NCI-H2107 treated with DMSO at 0.1 percent for 48 hours (cell line): Measurements from ENCODE around the gene IQSEC3.
A peak's percentile ranks its signal among the peaks of the same experiment; 100 is the strongest.

Experiments used
- DNase-seq: peaks from one replicate; lab custom pipeline; 2025; ENCODE audit not compliant: unreplicated experiment; lab: John Stamatoyannopoulos, UW

The IQSEC3 gene

DNA sequence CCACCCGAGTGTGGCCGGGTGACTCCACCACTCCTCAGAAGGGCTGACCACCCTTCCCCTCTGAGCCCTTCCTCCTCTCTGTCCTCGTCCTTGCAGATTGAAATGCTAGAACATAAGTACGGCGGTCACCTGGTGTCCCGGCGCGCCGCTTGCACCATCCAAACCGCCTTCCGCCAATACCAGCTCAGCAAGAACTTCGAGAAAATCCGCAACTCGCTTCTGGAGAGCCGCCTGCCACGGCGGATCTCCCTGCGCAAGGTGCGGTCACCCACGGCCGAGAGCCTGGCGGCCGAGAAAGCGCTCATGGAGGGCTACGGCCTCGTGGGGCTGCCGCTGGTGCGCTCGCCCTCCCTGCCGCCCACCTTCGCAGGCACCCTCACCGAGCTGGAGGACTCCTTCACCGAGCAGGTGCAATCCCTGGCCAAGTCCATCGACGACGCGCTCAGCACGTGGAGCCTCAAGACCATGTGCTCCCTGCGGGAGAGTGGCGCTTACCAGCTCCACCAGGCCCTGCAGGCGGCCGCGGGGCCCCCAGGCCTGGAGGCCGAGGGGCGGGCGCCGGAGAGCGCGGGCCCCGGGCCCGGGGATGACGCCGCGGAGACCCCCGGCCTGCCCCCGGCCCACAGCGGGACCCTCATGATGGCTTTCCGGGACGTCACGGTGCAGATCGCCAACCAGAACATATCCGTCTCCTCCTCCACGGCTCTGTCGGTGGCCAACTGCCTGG lies 71.8 kb downstream of the IQSEC3 start:
- no peak for DNase-seq

DNA sequence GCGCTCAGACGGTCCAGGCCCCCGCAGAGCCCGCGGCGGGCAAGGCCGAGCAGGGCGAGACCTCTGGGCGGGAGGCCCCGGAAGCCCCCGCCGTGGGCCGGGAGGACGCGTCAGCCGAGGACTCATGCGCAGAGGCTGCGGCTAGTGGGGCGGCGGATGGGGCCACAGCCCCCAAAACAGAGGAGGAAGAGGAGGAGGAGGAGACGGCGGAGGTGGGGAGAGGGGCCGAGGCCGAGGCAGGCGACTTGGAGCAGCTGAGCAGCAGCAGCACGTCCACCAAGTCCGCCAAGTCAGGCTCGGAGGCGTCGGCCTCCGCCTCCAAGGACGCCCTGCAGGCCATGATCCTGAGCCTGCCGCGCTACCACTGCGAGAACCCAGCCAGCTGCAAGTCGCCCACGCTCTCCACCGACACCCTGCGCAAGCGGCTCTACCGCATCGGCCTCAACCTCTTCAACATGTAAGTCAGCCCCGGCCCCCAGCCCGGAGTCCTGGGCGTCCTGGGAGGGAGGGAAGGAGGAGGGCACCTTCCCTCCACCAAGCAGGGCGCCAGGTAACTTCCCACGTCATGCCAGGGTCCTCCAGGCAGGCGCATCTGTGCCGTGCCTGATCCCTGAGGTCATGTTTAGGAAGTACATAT lies 72.4 kb downstream of the IQSEC3 start:
- DNase-seq = no peak

DNA sequence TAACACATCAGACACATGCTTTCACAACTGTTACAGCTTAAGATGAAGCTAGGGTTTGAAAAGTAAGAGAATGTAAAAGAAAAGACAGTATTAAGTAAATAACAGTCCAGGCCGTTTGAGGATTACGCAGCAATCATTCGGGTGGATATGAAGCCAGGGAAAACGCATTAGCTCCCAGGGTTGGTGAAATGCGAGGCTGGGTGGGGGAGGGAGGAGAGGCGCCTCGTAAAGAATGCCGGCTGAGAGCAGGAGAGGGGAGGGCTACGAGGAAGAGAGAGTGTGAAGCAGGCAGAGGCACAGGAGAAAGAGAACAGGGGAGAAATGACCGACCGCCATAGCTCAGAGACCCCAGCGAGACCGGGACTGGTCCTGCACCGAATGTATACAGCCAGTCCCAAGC lies 73.0 kb downstream of the IQSEC3 start:
- peak; percentile 36 for DNase-seq

DNA sequence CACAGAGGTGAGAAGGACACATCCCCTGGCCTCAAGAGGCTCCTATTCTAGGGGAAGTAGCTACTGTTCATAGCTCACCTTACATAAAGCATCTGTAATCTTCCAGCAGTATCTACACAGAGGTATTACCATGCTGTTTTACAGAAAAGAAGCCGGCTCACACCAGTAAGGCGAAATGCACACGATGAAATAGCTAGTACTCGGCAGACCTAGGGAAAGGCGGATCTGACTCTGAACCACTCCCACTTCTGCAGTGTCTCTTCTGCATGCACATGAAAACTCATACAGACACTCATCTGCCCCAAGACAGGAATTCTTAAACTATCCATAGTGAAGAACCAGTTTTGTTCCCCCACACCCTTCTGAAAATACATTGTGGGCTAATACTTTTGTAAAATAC lies 73.6 kb downstream of the IQSEC3 start:
- no peak for DNase-seq

DNA sequence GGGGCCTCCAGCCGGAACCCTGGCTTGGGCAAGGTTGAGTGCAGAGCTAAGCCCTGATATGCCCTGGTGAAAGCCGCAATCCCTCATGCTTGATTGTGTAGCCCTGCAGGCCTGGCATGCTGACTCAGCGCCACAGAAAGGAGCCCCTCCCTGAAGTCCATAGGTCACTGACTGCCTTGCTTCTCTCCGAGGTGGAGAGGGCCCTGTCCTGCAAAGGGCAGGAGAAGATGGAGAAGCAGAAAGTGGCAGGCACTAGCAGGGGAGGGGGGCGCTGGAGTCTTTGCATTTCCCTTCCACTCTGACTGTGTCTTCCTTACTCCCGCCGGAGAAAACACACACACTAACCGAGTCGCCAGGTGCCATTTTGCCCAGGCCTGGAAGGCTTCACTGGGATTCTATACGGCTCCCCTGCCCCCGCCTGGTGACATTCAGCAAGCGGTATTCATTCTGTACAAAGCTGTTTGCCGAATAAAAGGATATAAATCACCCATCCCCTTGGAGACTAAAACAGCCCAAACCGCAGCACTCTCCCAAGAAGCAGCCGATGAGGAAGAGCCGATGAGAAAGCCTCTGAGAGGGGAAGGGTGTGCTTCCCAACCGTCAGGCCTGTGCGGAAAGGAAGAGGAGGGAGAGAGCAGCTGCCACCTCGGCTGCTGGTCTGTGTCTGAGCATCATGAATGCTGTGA lies 77.5 kb downstream of the IQSEC3 start:
- DNase-seq = peak; percentile 94

DNA sequence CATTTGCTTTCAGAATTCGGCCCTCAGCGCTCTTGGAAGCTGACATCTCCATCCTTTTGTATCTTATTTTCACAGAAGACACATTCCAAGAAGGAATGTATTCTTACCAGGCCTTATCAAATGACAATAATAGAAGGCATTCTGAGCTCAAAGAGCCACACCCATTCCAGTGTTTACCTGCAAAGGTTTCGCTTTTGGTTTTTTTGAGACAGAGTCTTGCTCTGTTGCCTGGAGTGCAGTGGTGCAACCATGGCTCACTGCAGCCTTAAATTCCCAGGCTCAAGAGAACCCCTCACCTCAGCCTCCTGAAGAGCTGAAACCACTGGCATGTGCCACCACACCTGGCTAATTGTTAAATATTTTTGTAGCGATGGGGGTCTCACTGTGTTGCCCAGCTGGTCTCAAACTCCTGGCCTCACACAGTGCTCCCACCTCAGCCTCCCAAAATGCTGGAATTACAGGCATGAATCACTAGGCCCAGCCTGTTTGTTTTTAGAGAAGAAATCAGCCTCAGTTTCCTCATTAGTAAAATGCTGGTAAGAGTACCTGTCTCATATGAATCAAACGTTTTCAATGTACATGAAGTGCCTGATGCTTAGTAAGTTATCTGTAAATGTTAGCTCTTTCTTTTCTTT lies 78.2 kb downstream of the IQSEC3 start:
- DNase-seq = peak; percentile 86

DNA sequence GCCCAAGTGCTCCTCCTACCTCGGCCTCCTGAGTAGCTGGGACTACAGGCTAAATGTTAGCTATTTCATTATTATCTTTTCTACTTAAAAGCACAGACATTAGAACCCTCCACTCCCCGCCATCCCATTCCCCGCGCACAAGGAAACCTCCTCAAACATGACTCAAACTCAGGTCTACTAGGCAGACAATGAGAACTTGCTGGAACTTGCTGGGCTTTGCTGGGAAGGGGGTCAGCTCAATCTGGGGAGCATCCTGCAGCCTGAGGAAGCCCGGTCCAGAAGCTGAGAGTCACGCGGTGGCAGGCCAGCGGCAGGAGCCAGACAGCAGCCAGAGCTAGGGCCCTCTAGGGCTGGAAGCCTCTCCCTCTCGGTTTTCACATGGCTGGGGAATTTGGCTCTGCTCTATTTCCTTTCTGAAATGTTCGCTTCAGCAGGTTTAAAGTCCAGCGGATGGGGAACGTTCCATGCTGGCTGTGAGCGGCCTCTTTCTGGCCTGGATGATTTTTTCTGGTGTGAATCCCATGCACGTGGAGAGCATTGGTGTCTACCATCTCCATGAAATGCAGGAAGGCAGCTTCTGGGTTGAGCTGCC lies 78.9 kb downstream of the IQSEC3 start:
- no peak for DNase-seq

DNA sequence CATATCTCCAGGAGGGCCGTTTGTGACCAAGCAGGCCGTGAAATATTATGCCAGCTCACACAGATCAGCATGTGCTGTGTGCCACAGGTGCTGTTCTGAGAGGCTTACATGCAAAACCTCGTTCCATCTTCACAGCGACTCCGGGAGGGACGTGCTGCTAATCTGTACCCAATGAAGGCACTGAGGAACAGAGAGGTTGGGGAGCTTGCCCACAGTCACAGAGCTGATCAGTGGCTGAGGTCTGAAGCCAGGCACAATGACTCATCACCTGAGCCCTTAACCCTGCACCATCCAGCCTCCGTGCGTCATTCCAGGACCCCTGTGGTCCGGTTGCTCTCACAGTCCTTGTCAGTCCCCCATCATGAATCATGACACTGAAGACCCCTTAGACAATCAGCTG lies 80.7 kb downstream of the IQSEC3 start:
- DNase-seq = no peak

DNA sequence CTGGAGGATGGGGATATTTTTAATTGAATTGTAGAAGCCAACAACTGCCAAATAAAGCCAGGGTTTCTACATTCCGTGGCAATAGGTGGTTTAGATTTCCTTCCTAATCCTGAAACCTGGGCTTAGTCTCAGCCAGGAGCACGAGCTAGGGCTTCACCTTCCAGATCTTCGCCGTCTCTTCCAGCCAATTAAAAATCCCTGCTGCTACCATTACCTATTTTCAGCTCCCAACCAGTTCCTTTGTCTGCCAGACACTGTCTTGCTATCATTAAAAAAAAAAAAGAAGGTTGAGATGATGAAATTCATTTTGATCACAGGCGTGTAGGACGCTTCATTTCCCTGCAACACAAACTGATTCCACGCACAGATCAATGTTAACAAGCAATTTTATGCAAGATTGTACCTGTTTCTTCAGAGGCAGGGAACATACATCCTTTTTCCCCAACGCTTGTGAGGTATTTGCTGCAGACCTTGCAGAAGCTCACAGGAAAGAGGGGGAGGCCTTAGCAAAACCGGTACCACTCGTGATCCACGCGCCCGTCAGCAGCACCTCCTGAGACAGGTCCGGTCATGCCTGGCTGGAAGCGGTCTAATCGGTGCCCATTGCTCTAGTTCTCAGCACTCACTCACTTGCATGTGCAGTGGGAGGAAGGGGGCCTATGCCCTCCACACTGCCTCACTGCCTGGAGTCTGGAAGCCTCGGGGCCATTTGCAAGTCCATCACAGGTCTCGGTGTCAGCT lies 82.3 kb downstream of the IQSEC3 start:
- no peak for DNase-seq

DNA sequence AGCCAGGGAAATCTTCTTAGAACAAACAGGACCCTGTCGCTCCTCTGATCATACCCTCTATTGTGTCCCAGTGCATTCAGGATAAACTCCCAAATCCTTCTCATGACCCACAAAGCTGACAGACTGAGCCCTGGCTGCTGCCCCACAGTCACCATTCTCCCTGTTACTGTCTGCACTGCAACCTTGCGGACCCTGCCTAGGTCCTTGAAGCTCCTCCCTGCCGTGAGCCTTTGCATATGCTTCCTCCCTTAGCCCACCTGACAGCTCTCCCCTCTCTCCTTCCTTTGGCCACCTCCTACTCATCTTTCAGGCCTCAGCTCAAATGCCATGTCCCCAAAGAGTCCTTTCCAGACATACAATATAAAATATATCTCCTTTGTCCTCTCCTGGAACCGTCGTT lies 85.0 kb downstream of the IQSEC3 start:
- no peak for DNase-seq

DNA sequence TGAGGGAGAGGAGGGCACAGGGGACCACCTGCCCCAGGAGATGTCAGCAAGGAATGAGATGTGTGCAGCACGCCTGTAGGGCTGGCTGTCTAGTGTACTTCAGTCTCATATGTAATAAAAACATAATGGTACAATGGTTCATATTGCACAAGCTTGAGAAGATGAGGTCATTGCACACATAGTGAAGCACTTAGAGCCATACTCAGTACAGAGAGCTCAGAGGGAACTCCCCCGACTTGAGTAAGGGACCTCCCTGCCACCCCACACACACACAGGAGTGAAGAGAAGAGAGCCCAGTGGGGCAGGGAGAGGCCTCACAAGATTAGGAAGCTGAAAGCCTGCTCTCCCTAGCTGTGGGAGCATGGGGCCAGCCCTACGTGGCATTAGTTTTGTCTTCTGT lies 85.9 kb downstream of the IQSEC3 start:
- peak; percentile 82 for DNase-seq

DNA sequence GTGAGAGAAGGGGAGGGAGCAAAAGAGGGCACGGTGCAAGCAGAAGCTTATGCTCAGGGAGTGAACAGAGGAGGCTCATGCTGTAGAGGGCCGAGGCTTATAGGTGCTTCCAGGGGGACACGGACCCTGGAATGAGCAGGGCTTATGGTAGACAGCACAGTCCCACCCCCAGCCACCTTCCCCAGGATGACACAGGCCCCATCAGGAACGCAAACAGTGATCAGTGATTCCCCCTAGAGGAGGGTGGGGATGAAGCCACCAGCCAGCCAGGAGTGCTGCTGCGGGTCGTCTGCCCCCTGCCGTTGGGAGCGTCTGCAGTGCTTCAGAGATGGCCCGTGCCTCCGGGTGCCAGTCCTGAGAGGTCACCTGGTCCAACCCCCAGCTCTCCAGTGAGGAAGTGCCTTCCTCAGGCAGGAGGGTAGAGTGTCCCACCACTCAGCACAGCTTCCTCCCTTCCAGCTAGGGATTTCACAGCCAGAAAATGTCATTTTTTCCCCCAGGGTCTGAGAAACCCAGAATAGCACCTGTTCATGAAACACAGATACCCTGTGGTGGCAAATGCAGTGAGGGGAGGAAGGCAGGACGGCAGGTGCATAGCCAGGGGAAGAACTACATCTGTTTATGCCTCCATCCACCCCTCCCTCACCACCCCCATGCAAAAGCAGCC lies 86.6 kb downstream of the IQSEC3 start:
- DNase-seq = peak; percentile 81

DNA sequence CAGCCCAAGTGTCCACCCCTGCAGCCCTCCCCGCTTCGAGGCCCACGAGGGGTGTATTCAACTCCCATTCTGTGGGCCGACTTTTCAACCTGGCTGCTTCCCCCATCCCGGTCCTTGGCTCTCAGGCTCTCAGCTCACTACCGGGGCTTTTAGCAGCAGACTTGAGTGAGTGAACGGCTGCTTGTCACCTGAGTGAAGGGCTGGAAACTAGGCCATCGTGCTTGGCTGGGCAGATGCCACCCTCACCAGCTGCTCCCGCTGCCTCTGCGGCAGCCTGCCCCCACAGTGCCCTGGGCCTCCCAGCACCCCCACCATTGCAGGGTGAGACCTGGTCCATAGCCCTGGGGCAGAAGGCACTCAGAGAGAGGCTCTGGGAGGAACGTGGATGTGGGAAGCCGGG lies 87.5 kb downstream of the IQSEC3 start:
- DNase-seq = peak; percentile 15

DNA sequence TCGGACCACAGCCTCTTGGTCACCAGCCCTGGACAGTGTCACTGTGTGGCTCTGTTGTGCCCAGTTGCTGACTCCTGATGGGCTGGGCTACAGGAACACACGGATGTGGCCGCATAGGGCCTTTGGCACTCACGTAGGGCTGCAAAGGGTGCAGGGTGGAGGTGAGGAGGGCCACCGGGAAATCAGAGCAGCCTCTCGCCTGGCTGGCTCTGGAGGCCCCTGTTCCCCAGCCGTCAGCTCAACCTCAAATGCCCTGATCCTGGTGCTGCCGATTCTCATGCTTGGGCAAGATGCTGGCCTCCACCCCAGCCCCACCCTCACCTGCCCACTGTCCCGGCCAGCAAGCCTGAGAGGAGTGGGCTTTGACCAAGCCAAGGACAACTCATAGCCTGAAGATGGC lies 88.4 kb downstream of the IQSEC3 start:
- no peak for DNase-seq

DNA sequence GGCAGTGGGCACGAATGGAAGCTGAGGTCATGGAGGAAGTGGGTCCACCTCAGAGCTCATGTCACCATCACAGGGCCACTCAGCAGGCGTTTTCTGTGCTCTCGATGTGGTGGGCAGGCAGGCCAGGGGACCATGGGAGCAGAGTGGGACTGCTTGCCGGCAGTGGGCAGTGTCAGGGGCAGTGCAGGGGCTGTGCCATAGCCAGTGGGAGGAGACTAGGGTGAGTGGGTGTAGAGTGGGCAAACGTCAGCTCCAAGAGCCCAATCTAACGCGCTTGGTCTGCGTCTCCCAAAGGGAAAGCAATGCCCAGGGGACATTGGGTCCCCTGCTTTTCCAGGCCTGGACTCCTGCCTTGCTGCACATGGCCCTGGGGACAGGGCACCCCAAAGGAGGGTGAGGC lies 89.1 kb downstream of the IQSEC3 start:
- DNase-seq = no peak

DNA sequence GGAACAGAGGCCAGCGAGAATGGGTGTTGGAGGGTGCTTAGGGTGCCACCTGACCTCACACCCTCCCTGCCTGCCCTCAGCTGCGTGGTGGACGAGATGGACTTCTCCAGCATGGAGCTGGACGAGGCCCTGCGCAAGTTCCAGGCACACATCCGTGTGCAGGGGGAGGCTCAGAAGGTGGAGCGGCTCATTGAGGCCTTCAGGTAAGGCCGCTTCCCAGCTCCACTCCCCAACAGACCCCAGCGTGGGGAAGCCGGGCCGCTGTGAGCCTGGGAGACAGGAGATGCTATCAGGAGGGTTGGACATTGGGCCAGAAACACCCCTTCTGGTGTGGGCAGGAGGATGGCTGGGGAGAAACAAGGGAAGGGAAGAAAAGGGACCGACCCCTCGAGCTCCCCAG lies 90.4 kb downstream of the IQSEC3 start:
- no peak for DNase-seq

DNA sequence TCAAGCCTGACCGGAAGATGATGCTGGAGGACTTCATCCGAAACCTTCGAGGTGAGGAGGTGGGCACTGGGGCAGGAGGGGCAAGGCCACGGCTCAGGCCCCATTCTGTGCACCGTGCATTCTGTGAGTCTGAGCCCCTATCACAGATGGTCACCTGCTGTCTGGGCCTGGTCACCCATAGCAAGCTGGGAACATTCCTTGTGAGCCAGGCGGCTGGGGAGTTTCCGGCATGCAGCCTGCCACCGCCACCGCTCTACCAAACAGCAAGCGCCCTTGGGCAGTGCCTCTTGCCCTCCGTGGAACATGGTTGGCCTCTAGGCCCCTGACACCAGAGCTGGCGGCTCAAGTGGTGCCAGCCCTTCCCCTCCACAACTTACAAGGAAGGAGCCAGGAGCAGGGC lies 91.1 kb downstream of the IQSEC3 start:
- DNase-seq = no peak

DNA sequence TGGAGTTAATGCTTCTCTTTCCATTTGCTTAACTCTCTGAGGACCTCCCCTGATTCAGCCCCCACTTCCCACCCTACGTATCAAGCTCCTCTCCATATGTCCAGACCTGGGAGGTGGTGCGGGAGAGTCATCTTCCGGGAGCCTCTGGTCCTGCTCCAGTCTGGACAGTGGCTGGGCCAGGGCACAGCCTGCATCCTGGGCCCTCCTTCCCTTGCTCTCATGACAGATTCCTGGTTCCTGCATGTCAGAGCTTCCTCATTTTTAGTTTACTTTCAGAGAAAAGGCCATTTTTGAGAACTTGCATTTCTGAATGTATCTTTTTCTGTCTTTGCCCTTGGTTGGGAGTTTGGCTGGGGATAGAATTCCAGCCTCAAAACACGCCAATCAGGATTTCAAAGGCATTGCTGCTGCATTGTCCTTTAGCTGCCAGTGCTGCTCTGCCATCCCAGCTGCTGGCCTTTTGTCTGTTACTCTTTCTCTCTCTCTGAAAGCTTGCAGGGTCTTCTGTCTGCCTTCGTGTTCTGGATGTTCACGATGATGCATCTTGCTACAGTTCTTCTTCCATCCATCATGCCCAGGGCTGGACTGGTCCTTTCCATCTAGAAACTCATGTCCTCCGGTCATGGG lies 92.7 kb downstream of the IQSEC3 start:
- DNase-seq = no peak

DNA sequence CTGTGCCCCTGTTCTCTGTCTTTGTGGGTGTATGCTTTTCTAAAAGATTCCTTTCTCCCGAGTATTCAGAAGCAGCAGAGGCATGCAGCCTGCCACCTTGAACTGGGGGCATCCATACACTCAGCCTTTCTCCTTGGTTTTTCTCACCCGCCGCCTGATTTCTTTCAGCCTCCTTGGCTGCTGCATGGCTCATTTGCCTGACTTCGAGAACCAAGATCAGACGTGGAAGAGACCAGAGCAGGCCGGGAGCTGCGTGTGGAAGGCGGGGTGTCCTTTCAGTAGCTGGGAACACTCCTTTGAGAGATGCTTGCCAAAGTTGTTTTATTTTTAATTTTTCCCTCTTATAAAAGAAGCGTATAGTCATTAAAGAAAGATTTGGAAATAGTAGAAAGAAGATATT lies 94.3 kb downstream of the IQSEC3 start:
- DNase-seq = no peak

DNA sequence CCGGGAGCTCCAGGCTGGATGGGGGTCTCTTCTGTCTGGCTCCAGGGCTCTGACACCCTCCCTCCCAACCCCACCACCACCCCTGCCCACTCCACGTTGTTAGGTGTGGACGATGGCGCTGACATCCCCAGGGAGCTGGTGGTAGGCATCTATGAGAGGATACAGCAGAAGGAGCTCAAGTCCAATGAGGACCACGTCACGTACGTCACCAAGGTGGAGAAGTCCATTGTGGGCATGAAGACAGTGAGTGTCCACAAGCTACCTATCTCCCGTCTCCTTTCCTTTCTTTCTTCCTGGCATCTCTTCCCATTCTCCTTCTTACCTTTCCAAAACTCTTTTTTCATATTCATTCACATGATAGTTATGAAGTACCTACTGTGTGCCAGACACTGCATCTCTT lies 95.3 kb downstream of the IQSEC3 start:
- no peak for DNase-seq
